Uterus (tissue), 2 donors: ENCODE results near the gene TPRG1.

ENCODE experiments used
- POLR2A ChIP-seq, 2 donors: fragments of 450-650 bp; IDR thresholded peaks; one replicate each; pipeline ENCODE4 v1.6.1; 2016; ENCODE audit warnings: antibody characterized with exemption in 2 of 2, mild to moderate bottlenecking in 1 of 2, moderate library complexity in 1 of 2
- TF ChIP-seq, protein P1 (sequence below), 4 experiments: fragments of 200-600 bp in 2 of 4; fragments of 450-650 bp in 2 of 4; sonication (generic) in 2 of 4; IDR thresholded peaks; one replicate each; pipeline ENCODE4 v1.5.1; 2016 to 2019; ENCODE audit warnings: antibody characterized with exemption in 4 of 4, mild to moderate bottlenecking in 2 of 4, moderate library complexity in 1 of 4

DNA sequence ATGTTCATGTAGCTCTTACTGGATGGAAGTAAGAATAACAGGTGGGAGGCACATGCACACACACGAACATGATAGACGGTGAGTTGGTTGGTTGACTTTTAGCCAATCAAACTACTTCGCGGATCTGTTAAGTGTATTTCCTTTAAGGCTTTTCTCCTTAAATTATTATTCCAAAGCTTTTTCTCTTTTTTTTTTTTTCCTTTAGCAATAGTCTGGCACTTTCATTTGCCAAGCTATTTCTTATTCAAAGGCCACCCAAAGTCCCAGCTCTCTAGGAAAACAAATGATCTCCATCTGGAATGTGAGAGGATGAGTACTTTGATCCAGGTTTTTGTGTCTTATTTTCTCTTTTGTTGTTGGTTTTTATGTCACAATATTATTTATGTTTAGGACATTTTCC, 141.1 kb downstream of the TPRG1 start:
- TF ChIP-seq, protein P1, sequence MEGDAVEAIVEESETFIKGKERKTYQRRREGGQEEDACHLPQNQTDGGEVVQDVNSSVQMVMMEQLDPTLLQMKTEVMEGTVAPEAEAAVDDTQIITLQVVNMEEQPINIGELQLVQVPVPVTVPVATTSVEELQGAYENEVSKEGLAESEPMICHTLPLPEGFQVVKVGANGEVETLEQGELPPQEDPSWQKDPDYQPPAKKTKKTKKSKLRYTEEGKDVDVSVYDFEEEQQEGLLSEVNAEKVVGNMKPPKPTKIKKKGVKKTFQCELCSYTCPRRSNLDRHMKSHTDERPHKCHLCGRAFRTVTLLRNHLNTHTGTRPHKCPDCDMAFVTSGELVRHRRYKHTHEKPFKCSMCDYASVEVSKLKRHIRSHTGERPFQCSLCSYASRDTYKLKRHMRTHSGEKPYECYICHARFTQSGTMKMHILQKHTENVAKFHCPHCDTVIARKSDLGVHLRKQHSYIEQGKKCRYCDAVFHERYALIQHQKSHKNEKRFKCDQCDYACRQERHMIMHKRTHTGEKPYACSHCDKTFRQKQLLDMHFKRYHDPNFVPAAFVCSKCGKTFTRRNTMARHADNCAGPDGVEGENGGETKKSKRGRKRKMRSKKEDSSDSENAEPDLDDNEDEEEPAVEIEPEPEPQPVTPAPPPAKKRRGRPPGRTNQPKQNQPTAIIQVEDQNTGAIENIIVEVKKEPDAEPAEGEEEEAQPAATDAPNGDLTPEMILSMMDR (IDR thresholded peaks at IDR 0.05): no peak
- no peak for TF ChIP-seq POLR2A (IDR thresholded peaks at IDR 0.05)
